T-cell (primary cell): ENCODE measurements around the gene TMEM50B. TPM values are rescaled to one million over a fixed set of nuclear protein-coding genes. Genes with fewer than 3 reads are reported as not detected.

Experiments
- ATAC-seq, 4 experiments: fragments of 200-7000 bp in 3 of 4; fragments of 150-1000 bp in 1 of 4; cut with Tn5 transposase; replicated peaks in 1 of 4; 1 replicate in 3 of 4; 2 replicates in 1 of 4; pipeline ENCODE4 v1.10.0; 2021; ENCODE audit warnings: moderate library complexity in 3 of 4, mild to moderate bottlenecking in 2 of 4, moderate number of reproducible peaks in 1 of 4
- CTCF ChIA-PET, 2 donors: fragments of 300-600 bp; sonication (Branson Sonifier 250); formaldehyde crosslinking; loops; one replicate each; lab custom pipeline; 2022; ENCODE audit warnings: antibody characterized with exemption in 2 of 2; lab: Charles Lee
- POLR2A ChIA-PET, 2 donors: fragments of 300-600 bp; sonication (Branson Sonifier 250); formaldehyde crosslinking; loops; one replicate each; lab custom pipeline; 2022; ENCODE audit warnings: antibody characterized with exemption in 2 of 2; lab: Charles Lee
- DNase-seq, 35 experiments: peaks; one replicate each; pipeline versions ENCODE4 v3.0.0 to v3.0.0-alpha.2; 2013 to 2023
- H3K27ac ChIP-seq: one replicate; pipeline ENCODE4 v1.5.1; 2013; ENCODE audit warnings: low read length
- H3K27me3 ChIP-seq, 2 experiments: replicated peaks in 1 of 2; 1 replicate in 1 of 2; 2 replicates in 1 of 2; pipeline versions ENCODE4 v1.6.1 to v1.7.0; 2013; ENCODE audit warnings: low read length in 1 of 2, mixed read lengths in 1 of 2; ENCODE audit not compliant: control insufficient read depth in 2 of 2, insufficient read depth in 2 of 2; ENCODE audit errors: extremely low read depth in 1 of 2
- H3K36me3 ChIP-seq, 2 donors: 1 replicate in 1 of 2; 2 replicates in 1 of 2; pipeline versions ENCODE4 v1.6.1 to v1.7.0; 2013; ENCODE audit warnings: low read length in 1 of 2; ENCODE audit not compliant: control insufficient read depth in 2 of 2, insufficient read depth in 1 of 2; ENCODE audit errors: extremely low read depth in 1 of 2
- H3K4me1 ChIP-seq, 2 experiments: 1 replicate in 1 of 2; 2 replicates in 1 of 2; pipeline versions ENCODE4 v1.6.1 to v1.7.0; 2013; ENCODE audit warnings: low read length in 2 of 2, mixed read lengths in 1 of 2; ENCODE audit not compliant: insufficient read depth in 2 of 2, control insufficient read depth in 1 of 2; ENCODE audit errors: extremely low read depth in 1 of 2
- H3K4me3 ChIP-seq, 2 donors: 1 replicate in 1 of 2; 2 replicates in 1 of 2; pipeline versions ENCODE4 v1.5.1 to v1.7.0; 2013; ENCODE audit warnings: mild to moderate bottlenecking in 2 of 2, low read length in 1 of 2, moderate library complexity in 1 of 2; ENCODE audit not compliant: control insufficient read depth in 1 of 2; ENCODE audit errors: extremely low read depth in 1 of 2
- H3K9me3 ChIP-seq: 2 replicates; pipeline ENCODE4 v1.7.0; 2013
- H3K27ac Mint-ChIP-seq, 2 donors: one replicate each; pipeline ENCODE4 v1.8.0; 2020 to 2021; ENCODE audit warnings: mild to moderate bottlenecking in 2 of 2, mixed read lengths in 2 of 2
- H3K27me3 Mint-ChIP-seq, 2 donors: one replicate each; pipeline ENCODE4 v1.8.0; 2021 to 2022; ENCODE audit warnings: mixed read lengths in 2 of 2
- H3K36me3 Mint-ChIP-seq: one replicate; pipeline ENCODE4 v1.8.0; 2021; ENCODE audit warnings: mixed read lengths
- H3K4me1 Mint-ChIP-seq, 3 donors: one replicate each; pipeline ENCODE4 v1.8.0; 2020 to 2022; ENCODE audit warnings: mixed read lengths in 3 of 3, mild to moderate bottlenecking in 1 of 3
- H3K4me3 Mint-ChIP-seq, 3 donors: one replicate each; pipeline ENCODE4 v1.8.0; 2020 to 2022; ENCODE audit warnings: mild to moderate bottlenecking in 3 of 3, mixed read lengths in 3 of 3, moderate library complexity in 3 of 3
- H3K9me3 Mint-ChIP-seq, 3 donors: one replicate each; pipeline ENCODE4 v1.8.0; 2020 to 2022; ENCODE audit warnings: mixed read lengths in 3 of 3
- WGBS: methylation state at CpG from one replicate; pipeline ENCODE4 v1.1.5; 2013; ENCODE audit warnings: missing lambda C conversion rate; ENCODE audit not compliant: insufficient coverage; 5-methylcytosine and 5-hydroxymethylcytosine counted together
- total RNA-seq, 35 experiments: library from RNA in 6 of 35; stranded (reverse) in 6 of 35; fragments of 120-200 nt in 1 of 35; gene quantifications; one replicate each; pipeline versions ENCODE4 v1.2.1 to v1.2.4 and lab custom pipeline; 2013 to 2026

TMEM50B gene
- total RNA-seq, 5 donors from 2014 or later (not counting 1 experiment from before 2014, with no cell fraction given): 47.0 to 98.9 (median 73.4) TPM

DNA sequence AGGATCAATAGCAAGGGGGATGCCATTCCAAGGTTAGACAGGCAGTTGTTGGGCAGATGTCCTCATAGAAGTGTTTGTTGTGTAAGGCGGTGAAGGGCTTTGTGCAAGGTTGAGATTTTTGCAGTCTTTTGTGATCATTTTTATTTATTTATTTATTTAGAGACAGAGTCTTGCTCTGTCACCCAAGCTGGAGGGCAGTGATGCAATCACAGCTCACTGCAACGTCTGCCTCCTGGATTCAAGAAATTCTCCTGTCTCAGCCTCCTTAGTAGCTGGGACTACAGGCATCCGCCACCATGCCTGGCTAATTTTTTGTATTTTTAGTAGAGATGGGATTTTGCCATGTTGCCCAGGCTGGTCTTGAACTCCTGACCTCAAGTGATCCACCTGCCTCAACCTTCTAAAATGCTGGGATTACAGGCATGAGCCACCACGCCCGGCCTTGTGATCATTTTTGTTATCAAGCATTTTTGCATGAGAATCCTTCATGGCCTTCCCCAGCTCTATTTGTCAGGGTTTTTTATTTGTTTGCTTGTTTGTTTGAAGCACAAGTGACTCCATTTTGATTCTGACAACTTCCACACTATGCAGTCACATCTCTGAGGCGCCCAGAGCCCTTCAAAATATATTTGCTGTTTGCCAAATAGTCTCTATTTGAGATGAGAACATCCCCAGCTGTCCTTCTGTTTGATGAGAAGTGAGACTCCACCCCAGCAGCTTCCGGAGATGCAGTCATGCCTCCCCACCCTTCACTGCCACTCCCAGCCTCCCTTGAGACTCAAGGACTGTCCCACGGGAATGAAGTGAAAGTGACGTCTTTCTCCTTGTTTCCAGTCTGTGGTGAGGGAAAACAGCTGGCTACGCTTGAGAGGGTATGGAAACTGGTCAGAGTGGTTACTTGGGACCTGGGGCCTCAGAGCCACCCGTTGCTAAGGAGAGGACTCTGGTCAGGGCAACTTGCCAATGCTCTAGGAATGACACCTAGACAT lies 38.0 kb downstream of the TMEM50B start:
- Mint-ChIP-seq H3K4me1 (peaks cover 4 to 16% (median 7%) of the 10 kb centered on the region in 3 donors), H3K9me3 (no peaks in the 10 kb centered on the region), H3K36me3 (peaks cover 23% of the 10 kb centered on the region), H3K27me3 (no peaks in the 10 kb centered on the region), H3K4me3 (no peak overlapping the region), H3K27ac (no peak overlapping the region)
- no peak for ATAC-seq
- ChIA-PET POLR2A (no interaction called here), CTCF (no interaction called here)
- Histone ChIP-seq H3K27me3 (no peaks in the 10 kb centered on the region), H3K9me3 (no peaks in the 10 kb centered on the region), H3K4me3 (no peak overlapping the region), H3K36me3 (peaks cover 6 to 30% of the 10 kb centered on the region in 2 donors), H3K4me1 (no peaks in the 10 kb centered on the region), H3K27ac (no peak overlapping the region)
- WGBS: 67% methylated on average over 1 of the region's 11 CpGs
- no peak for DNase-seq

DNA sequence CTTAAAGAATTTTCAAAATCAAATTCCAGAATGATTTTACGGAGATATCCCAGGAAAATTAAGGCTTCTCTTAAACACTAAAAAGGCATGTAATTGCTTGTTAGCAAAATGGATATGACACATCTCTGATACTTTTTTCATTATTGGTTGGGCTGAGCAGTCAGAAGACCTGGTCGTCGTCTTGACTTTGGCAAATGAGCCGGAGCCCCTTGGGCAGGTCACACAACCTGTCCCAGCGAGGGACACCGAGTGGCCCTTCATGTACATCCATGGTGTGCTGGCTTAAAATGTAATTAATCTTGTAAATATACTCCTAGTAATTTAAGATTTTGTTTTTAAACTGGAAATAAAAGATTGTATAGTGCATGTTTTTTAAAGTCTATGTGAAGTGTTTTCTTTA lies 42.6 kb downstream of the TMEM50B start:
- H3K9me3 Mint-ChIP-seq: no peaks in the 10 kb centered on the region
- WGBS: 100% methylated on average over 3 of the region's 6 CpGs
- Histone ChIP-seq H3K36me3 (peaks cover 17 to 46% of the 10 kb centered on the region in 2 donors), H3K27me3 (no peaks in the 10 kb centered on the region), H3K27ac (no peak overlapping the region), H3K4me1 (no peaks in the 10 kb centered on the region), H3K4me3 (no peak overlapping the region), H3K9me3 (no peaks in the 10 kb centered on the region)
- peaks cover 14 to 30% (median 16%) of the 10 kb centered on the region in 3 donors for H3K4me1 Mint-ChIP-seq
- DNase-seq (no peak), ATAC-seq (no peak)
- CTCF ChIA-PET: no interaction called here
- peak overlapping the region in 1 of 2 donors; percentile 57 for H3K27ac Mint-ChIP-seq
- H3K36me3 Mint-ChIP-seq: peaks cover 37% of the 10 kb centered on the region
- H3K27me3 Mint-ChIP-seq: no peaks in the 10 kb centered on the region
- POLR2A ChIA-PET: interaction anchor here in 1 of 2 donors (0.6 kb wide), 3 partner anchors 94 to 701 kb away, joined by 3 to 5 read pairs (median 3); no protein-coding TSS in a partner anchor
- no peak overlapping the region for H3K4me3 Mint-ChIP-seq

- peaks cover 21 to 51% of the 10 kb centered on the region in 2 donors for H3K36me3 ChIP-seq
- no peak for DNase-seq
- peak overlapping the region in 1 of 3 donors; percentile 49 for H3K4me3 Mint-ChIP-seq
- no peaks in the 10 kb centered on the region for H3K4me1 ChIP-seq
- no peaks in the 10 kb centered on the region for H3K27me3 ChIP-seq
- H3K4me1 Mint-ChIP-seq: peaks cover 9 to 22% (median 14%) of the 10 kb centered on the region in 3 donors
- H3K4me3 ChIP-seq: no peak overlapping the region
- H3K27ac ChIP-seq: peak overlapping the region; percentile 6
- peaks cover 43% of the 10 kb centered on the region for H3K36me3 Mint-ChIP-seq
- ChIA-PET POLR2A (interaction anchor here in 1 of 2 donors (0.6 kb wide), 1 partner anchor 21 kb away, joined by 9 read pairs; no protein-coding TSS in a partner anchor), CTCF (interaction anchor here (0.6 to 1.3 kb wide), 3 partner anchors 10 to 234 kb away, joined by 4 to 8 read pairs (median 4); no protein-coding TSS in a partner anchor)
- H3K9me3 Mint-ChIP-seq: no peaks in the 10 kb centered on the region
- no CpG with 5 or more reads among the region's 5 CpGs for WGBS
- no peaks in the 10 kb centered on the region for H3K9me3 ChIP-seq
- H3K27me3 Mint-ChIP-seq: no peaks in the 10 kb centered on the region
- ATAC-seq: peak in 3 of 4 experiments; percentile 84 to 94 (median 89)
- H3K27ac Mint-ChIP-seq: peak overlapping the region; percentile 82 to 94
Observed at GRCh38 chr21:33434770-33435360, 44.9 kb downstream of the TMEM50B start.

DNA sequence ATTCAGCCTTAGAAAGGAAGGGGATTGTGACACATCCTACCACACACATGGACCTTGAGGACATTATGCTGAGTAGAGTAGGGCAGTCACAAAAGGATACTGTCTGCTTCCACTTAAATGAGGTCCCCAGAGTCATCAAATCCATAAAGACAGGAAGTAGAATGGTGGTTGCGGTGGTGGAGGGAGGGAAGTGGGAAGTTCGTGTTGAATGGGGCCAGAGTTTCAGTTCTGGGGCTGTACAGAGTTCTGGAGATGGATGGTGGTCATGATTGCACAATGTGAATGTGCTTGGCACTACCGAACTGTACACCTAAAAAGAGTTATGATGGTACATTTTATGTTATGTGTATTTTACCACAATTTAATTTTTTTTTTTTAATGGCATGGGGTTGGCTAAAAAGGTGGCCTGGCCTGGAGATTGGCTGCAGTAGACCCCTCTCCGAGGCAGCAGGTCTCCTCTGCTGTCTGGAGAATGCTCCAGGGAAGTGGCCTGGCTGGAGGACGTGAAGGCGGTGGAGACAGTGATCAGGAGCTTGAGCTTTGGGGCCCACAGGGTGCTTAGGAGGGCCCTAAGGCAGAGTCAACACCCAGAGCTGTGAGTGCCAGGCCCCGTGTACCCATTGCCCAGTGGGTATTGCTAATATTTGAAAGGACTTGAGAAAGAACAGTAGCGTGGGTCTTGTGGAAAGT lies 46.2 kb downstream of the TMEM50B start:
- Histone ChIP-seq H3K27me3 (no peaks in the 10 kb centered on the region), H3K36me3 (peaks cover 21 to 51% of the 10 kb centered on the region in 2 donors), H3K4me1 (no peaks in the 10 kb centered on the region), H3K27ac (peak overlapping the region; percentile 12), H3K4me3 (no peak overlapping the region), H3K9me3 (no peaks in the 10 kb centered on the region)
- H3K4me3 Mint-ChIP-seq: no peak overlapping the region
- H3K4me1 Mint-ChIP-seq: peaks cover 9 to 22% (median 14%) of the 10 kb centered on the region in 3 donors
- ATAC-seq (no peak), DNase-seq (no peak)
- 85% methylated on average over 7 of the region's 8 CpGs for WGBS
- no peaks in the 10 kb centered on the region for H3K27me3 Mint-ChIP-seq
- no peaks in the 10 kb centered on the region for H3K9me3 Mint-ChIP-seq
- H3K36me3 Mint-ChIP-seq: peaks cover 41% of the 10 kb centered on the region
- peak overlapping the region; percentile 69 to 81 for H3K27ac Mint-ChIP-seq
- ChIA-PET CTCF (interaction anchor here in 1 of 2 donors (1.3 kb wide), 1 partner anchor 49 kb away, joined by 4 read pairs; no protein-coding TSS in a partner anchor), POLR2A (no interaction called here)

DNA sequence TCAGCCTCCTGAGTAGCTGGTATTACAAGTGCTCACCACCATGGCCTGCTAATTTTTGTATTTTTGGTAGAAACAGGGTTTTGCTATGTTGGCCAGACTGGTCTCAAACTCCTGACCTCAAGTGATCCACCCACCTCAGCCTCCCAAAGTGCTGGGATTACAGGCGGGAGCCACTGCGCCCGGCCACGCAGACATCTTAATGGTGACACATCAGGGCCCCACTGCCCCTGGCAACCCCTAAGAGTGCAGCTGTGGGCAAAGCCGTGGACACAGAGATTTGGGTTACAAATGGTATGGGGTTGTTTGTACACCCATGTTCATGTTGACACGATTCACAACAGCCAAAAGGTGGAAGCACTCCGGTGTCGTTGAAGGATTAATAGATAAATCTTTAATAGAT lies 46.8 kb downstream of the TMEM50B start:
- H3K9me3 Mint-ChIP-seq: no peaks in the 10 kb centered on the region
- Histone ChIP-seq H3K4me1 (no peaks in the 10 kb centered on the region), H3K9me3 (no peaks in the 10 kb centered on the region), H3K27ac (no peak overlapping the region), H3K4me3 (no peak overlapping the region), H3K27me3 (no peaks in the 10 kb centered on the region), H3K36me3 (peaks cover 20 to 48% of the 10 kb centered on the region in 2 donors)
- peaks cover 41% of the 10 kb centered on the region for H3K36me3 Mint-ChIP-seq
- POLR2A ChIA-PET: no interaction called here
- ATAC-seq (no peak), DNase-seq (no peak)
- H3K4me1 Mint-ChIP-seq: peaks cover 9 to 22% (median 14%) of the 10 kb centered on the region in 3 donors
- H3K27me3 Mint-ChIP-seq: no peaks in the 10 kb centered on the region
- CTCF ChIA-PET: no interaction called here
- H3K4me3 Mint-ChIP-seq: no peak overlapping the region
- peak overlapping the region; percentile 69 to 80 for H3K27ac Mint-ChIP-seq
- WGBS: no CpG with 5 or more reads among the region's 8 CpGs
